ENCODE results near the gene RAD21L1. TPM values are rescaled to one million over a fixed set of nuclear protein-coding genes. Genes with fewer than 3 reads are reported as not detected.

The RAD21L1 gene
- total RNA-seq, 2 donors from 2014 or later: not detected

DNA sequence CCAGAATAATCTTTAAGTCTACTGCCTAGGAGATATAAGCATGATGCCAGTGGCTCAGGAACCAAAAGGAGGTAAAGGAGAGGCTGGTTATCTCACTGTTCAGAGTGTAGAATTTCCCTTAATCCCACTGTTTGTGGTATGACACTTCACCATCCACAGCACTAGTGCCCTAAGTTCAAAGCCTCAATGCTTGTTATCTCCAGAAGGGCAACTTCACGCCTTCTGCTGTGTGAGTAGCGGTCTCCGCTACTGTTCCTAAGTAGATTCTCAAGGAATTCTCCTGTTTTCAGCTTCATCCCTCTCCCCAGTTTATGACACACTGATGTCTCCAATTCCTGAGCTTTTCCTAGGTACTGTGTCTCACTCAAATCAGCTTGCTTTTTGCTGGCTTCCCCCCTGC is 26.6 kb downstream of the RAD21L1 start:
- peaks cover 4% of the 10 kb centered on the region for H3K36me3 Mint-ChIP-seq (ENCODE audit: low read depth)
- H3K27ac Mint-ChIP-seq: no peak overlapping the region
- peaks cover 21% of the 10 kb centered on the region for H3K27me3 Mint-ChIP-seq
- no peak for DNase-seq
- ATAC-seq: no peak
- H3K4me1 Mint-ChIP-seq: peaks cover 2% of the 10 kb centered on the region
- H3K9me3 ChIP-seq (ENCODE audit: control insufficient read depth, low read length, poor library complexity, severe bottlenecking): no peaks in the 10 kb centered on the region
- H3K4me3 Mint-ChIP-seq: no peak overlapping the region

DNA sequence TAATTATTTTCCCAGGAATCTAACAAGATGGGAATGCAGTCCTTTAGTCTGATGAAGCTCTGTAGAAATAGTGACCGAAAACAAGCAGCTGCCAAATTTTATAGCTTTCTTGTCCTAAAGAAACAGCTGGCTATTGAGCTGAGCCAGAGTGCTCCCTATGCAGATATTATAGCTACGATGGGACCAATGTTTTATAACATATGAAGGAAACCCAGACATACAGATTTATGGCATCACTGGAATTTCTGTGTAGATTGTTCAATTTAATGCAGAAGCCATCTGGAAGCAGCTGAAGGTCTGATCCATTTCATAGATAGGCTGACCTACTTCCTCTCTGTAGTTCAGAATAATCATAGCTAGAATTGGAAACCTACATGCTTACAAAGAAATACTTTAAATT is 28.4 kb downstream of the RAD21L1 start:
- no peak overlapping the region for H3K4me3 Mint-ChIP-seq
- ATAC-seq (no peak), DNase-seq (no peak)
- peaks cover 21% of the 10 kb centered on the region for H3K27me3 Mint-ChIP-seq
- no peak overlapping the region for H3K27ac Mint-ChIP-seq
- peaks cover 2% of the 10 kb centered on the region for H3K4me1 Mint-ChIP-seq
- no peaks in the 10 kb centered on the region for H3K9me3 ChIP-seq (ENCODE audit: control insufficient read depth, low read length, poor library complexity, severe bottlenecking)
- peaks cover 4% of the 10 kb centered on the region for H3K36me3 Mint-ChIP-seq (ENCODE audit: low read depth)

DNA sequence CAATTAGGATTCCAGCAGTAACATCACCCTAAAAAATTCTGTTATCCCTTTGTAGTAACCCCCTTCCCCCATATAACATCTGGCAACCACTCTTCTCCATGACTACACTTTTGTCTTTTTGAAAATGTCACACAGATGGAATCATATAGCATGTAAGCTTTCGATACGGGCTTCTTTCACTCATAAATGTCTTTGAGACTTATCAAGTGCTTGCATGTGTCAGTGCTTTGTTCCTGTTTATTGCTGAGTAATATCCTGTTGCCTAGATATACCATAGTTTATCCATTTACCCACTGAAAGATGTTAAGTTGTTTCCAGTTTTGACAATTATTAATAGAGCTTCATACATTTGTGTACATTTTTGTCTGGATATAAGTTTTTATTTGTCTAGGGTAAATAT is 29.8 kb downstream of the RAD21L1 start:
- H3K4me3 Mint-ChIP-seq: no peak overlapping the region
- H3K36me3 Mint-ChIP-seq (ENCODE audit: low read depth): peaks cover 4% of the 10 kb centered on the region
- no peak for DNase-seq
- no peak for ATAC-seq
- no peaks in the 10 kb centered on the region for H3K9me3 ChIP-seq (ENCODE audit: control insufficient read depth, low read length, poor library complexity, severe bottlenecking)
- H3K27me3 Mint-ChIP-seq: peaks cover 21% of the 10 kb centered on the region
- H3K4me1 Mint-ChIP-seq: peaks cover 2% of the 10 kb centered on the region
- H3K27ac Mint-ChIP-seq: no peak overlapping the region

DNA sequence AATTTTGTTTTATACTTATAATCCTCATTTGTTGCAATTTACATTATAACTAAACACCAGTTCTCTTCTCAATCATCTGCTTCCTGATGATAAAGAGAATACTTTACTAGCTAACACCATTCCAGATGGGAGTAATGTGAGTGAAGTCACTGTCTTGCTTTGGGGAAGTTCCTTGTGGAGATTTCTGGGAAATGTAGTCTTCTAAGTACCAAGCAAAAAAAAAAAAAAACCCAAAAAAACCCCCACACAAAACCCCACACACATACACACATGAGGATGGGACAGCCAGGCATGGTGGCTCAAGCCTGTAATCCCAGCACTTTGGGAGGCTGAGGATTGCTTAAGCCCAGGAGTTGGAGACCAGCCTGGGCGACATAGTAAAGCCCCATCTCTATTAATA is 38.0 kb downstream of the RAD21L1 start:
- Mint-ChIP-seq H3K4me1 (peaks cover 27% of the 10 kb centered on the region), H3K27me3 (no peaks in the 10 kb centered on the region), H3K27ac (no peak overlapping the region), H3K36me3 (ENCODE audit: low read depth) (no peaks in the 10 kb centered on the region), H3K4me3 (no peak overlapping the region)
- DNase-seq: no peak
- no peak for ATAC-seq
- H3K9me3 ChIP-seq (ENCODE audit: control insufficient read depth, low read length, poor library complexity, severe bottlenecking): no peaks in the 10 kb centered on the region

DNA sequence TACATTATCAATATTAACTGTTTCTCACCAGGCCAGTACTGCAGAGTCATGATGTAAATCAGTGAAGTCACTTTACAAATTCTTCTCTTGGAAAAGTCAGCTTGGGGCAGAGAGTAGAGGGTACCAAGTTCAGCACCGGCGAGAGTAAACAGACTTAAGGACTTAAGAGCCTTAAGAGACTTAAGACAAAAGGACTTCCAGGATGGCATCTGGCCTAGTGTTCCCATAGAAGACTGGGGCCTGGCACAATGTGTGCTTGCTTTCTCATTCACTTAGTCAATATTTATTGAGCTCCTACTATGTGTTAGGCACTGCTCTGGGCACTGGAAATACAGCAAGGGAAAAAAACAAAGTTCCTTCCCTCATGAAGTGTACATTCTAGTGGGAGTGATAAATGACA is 38.9 kb downstream of the RAD21L1 start:
- Mint-ChIP-seq H3K36me3 (ENCODE audit: low read depth) (no peaks in the 10 kb centered on the region), H3K27ac (peak overlapping the region; percentile 94), H3K4me3 (peak overlapping the region; percentile 83), H3K27me3 (no peaks in the 10 kb centered on the region), H3K4me1 (peaks cover 27% of the 10 kb centered on the region)
- DNase-seq (no peak), ATAC-seq (no peak)
- H3K9me3 ChIP-seq (ENCODE audit: control insufficient read depth, low read length, poor library complexity, severe bottlenecking): no peaks in the 10 kb centered on the region

DNA sequence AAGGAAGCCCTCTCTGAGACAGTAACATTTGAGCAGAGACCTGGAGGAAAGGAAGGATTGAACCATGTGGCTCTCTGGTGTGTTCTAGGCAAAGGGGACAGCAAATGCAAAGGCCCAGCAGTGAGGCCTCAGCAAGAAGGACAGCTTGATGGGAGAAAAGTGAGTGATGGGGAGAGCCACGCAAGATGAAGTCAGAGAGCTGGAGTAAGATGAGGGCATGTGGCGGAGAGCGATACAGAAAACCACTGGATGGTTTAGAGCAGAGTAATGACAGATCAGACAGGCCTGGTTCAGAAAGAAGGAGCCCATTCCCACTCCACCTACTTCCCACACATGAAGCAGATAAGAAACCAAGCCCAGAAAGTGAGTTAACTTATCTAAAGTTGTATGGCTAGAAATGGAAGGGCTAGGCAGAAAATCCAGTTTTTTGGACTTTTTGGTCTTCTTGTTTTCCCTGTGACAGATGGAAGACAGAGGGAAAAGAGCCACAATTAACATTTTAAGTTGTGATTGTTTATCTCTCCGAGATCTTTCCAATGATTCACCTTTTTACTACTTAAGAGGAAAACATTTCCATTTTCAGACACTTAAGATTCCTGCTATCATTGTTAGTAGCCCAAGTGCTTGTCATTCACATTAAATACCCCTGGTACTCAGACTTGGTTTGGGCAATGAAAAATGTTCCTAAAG is 39.5 kb downstream of the RAD21L1 start:
- ATAC-seq (no peak), DNase-seq (no peak)
- no peaks in the 10 kb centered on the region for H3K27me3 Mint-ChIP-seq
- H3K9me3 ChIP-seq (ENCODE audit: control insufficient read depth, low read length, poor library complexity, severe bottlenecking): no peaks in the 10 kb centered on the region
- H3K36me3 Mint-ChIP-seq (ENCODE audit: low read depth): no peaks in the 10 kb centered on the region
- peak overlapping the region; percentile 94 for H3K27ac Mint-ChIP-seq
- peak overlapping the region; percentile 95 for H3K4me3 Mint-ChIP-seq
- H3K4me1 Mint-ChIP-seq: peaks cover 27% of the 10 kb centered on the region

DNA sequence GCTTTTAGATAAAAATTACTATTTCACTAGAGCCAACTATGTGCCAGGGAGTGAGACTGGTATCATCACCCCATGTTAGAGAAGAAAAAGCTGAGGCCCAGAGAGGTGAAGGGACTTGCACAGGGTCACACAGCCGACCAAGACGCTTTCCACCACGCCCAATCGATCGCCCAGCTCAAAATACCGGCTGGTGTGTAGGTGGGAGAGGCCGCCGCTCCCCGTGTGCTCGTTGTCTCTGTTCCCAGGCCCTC is 40.0 kb downstream of the RAD21L1 start:
- Mint-ChIP-seq H3K27me3 (no peaks in the 10 kb centered on the region), H3K36me3 (ENCODE audit: low read depth) (no peaks in the 10 kb centered on the region), H3K4me3 (peak overlapping the region; percentile 95), H3K27ac (peak overlapping the region; percentile 94), H3K4me1 (peaks cover 27% of the 10 kb centered on the region)
- ATAC-seq (no peak), DNase-seq (no peak)
- no peaks in the 10 kb centered on the region for H3K9me3 ChIP-seq (ENCODE audit: control insufficient read depth, low read length, poor library complexity, severe bottlenecking)

DNA sequence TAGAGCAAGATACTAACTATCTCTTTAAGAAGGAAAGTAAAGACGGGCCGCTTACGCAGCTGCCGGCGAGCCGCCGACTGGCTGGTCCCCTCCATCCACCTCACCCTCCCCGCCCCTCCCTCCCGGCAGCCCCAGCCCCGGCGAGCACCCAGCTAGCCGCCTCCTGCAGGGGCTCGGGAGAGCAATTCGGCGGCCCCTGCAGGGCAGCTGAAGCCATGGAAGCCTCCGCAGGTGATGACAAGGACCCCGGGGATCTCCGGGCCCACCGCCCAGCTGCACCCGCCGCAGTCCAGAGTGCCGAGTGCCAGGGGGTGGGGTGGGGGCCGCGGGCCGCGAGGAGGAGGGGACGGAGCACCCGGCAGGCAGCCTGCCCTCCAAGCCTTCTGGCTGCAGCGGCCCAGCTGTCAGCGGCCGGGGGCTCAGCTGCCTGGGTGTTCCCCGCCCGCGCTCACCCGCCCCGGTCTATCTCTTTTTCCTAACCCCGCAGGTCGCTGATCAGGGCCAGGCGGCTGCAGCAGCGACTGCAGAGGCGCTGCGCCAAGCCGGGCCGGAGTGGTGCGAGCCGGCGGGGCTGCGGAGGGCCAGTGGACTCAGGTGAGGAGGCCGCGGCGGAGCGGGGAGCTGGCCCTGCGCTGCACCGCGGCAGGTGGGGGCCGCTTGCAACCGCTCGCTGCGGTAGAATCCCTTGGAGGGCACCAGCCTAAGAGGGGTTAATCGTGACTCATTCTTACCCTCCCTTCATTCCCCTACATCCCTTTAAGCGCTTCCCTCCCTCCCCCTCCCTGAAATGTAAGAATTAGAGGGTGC is 40.5 kb downstream of the RAD21L1 start, which contains the start of gene SNPH:
SNPH (plus strand) TSS at position 128 of the 807 bp plus-strand sequence. CDS start 29,946 bp downstream, outside the sequence.
- peak; percentile 91 for ATAC-seq
- H3K4me3 Mint-ChIP-seq: peak within 1 kb of the TSS; percentile 95
- H3K27me3 Mint-ChIP-seq: no peaks in the 10 kb centered on the region

DNA sequence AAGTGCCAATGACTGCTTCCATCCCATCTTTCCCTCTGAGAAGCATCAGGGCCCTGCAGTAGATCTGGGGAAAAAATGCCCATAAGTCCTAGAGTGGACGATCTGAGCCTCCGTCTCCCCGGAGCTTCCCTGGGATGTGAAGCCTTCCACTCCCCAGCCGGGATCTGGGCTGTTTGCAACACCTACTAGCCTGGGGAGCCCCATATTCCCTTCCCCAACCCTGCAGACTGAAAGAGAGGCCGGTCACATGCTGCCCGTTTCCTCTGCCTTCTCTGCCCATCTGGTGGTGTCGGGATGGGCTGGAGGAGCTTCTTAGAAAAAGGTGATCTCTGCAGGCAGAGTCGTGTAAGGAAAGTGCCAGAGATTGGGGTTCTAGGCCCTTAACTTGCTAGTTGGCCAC is 41.3 kb downstream of the RAD21L1 start:
- Mint-ChIP-seq H3K4me3 (peak overlapping the region; percentile 75), H3K4me1 (peaks cover 29% of the 10 kb centered on the region), H3K27ac (peak overlapping the region; percentile 32), H3K27me3 (no peaks in the 10 kb centered on the region), H3K36me3 (ENCODE audit: low read depth) (no peaks in the 10 kb centered on the region)
- no peaks in the 10 kb centered on the region for H3K9me3 ChIP-seq (ENCODE audit: control insufficient read depth, low read length, poor library complexity, severe bottlenecking)
- DNase-seq (no peak), ATAC-seq (no peak)

More for the DNA sequence above, 40.5 kb downstream of the RAD21L1 start, which contains the start of gene SNPH:
- H3K27ac Mint-ChIP-seq: peak within 1 kb of the TSS; percentile 94
- no peaks in the 10 kb centered on the region for H3K36me3 Mint-ChIP-seq (ENCODE audit: low read depth)
- DNase-seq: peak; percentile 42 to 68 (median 60)
- no peaks in the 10 kb centered on the region for H3K9me3 ChIP-seq (ENCODE audit: control insufficient read depth, low read length, poor library complexity, severe bottlenecking)
- H3K4me1 Mint-ChIP-seq: peaks cover 29% of the 10 kb centered on the region

DNA sequence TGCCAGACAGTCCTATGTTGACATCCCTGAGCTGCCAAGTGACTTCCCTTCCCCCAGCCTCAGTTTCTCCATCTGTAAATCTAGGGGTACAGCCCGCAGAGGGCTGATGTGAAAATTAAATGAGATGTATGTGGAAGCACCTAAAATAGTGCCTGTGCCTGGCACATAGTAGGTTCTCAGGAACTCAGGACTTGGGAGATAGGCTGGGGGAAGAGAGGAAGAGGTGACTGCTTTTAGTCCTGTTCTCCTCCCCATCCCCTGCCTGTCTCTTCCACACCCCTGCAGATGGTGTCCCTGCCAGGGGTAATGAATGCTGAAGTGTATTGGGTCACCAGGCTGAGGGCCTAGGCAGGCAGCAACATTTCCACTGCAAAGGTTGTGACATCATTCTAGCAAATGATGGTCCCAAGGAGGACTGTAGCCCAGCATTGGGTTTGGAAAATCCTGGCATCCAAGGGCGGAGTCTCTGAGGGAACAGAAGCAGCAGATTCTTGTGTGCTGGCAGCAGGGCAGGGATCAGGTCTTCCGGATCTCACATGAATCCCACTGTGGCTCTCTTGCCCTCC is 42.0 kb downstream of the RAD21L1 start:
- ATAC-seq (no peak), DNase-seq (no peak)
- no peaks in the 10 kb centered on the region for H3K9me3 ChIP-seq (ENCODE audit: control insufficient read depth, low read length, poor library complexity, severe bottlenecking)
- Mint-ChIP-seq H3K27me3 (no peaks in the 10 kb centered on the region), H3K4me3 (peak overlapping the region; percentile 75), H3K27ac (no peak overlapping the region), H3K4me1 (peaks cover 29% of the 10 kb centered on the region), H3K36me3 (ENCODE audit: low read depth) (no peaks in the 10 kb centered on the region)

DNA sequence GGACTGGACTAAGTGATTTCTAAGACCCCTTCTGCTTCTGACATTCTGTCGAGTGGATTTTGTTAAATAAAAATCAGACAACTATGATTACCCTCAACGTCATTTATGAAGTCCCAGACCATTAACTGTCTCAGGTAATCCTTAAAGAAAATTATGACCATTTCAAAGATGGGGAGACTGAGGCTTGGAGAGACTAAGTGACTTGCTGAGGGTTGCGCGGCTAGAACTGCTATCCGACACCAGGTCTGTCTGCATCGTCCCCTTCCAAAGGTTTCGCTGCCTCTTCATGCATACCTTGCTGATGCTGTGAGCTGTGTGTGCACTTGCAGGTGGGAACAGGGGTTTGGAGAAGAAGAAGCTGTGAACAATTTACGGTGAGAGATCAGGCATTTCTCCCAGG is 43.4 kb downstream of the RAD21L1 start:
- H3K9me3 ChIP-seq (ENCODE audit: control insufficient read depth, low read length, poor library complexity, severe bottlenecking): no peaks in the 10 kb centered on the region
- ATAC-seq (no peak), DNase-seq (no peak)
- peak overlapping the region; percentile 66 for H3K27ac Mint-ChIP-seq
- no peaks in the 10 kb centered on the region for H3K27me3 Mint-ChIP-seq
- no peak overlapping the region for H3K4me3 Mint-ChIP-seq
- H3K36me3 Mint-ChIP-seq (ENCODE audit: low read depth): no peaks in the 10 kb centered on the region
- peaks cover 33% of the 10 kb centered on the region for H3K4me1 Mint-ChIP-seq

DNA sequence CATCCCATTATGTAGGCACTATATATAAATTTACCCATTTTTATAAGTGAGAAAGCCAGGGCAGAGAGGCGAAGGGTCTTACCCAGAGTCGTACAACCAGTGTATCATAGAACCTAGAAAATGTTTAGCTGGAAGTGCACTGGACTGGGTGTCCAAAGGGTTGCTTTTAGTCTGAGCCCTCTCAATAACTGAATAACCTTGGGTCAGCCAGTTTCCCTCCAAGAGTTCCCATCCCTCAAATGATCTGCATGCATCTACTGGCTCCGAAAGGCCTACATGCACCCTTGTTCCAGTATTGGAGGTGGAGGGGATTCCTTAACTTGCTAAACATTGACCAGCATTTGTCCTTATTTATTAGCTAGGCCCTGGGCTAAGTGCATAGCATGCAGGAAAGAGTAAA is 44.0 kb downstream of the RAD21L1 start:
- Mint-ChIP-seq H3K27ac (no peak overlapping the region), H3K4me3 (no peak overlapping the region), H3K27me3 (no peaks in the 10 kb centered on the region), H3K36me3 (ENCODE audit: low read depth) (no peaks in the 10 kb centered on the region), H3K4me1 (peaks cover 33% of the 10 kb centered on the region)
- ATAC-seq: no peak
- no peaks in the 10 kb centered on the region for H3K9me3 ChIP-seq (ENCODE audit: control insufficient read depth, low read length, poor library complexity, severe bottlenecking)
- DNase-seq: no peak

DNA sequence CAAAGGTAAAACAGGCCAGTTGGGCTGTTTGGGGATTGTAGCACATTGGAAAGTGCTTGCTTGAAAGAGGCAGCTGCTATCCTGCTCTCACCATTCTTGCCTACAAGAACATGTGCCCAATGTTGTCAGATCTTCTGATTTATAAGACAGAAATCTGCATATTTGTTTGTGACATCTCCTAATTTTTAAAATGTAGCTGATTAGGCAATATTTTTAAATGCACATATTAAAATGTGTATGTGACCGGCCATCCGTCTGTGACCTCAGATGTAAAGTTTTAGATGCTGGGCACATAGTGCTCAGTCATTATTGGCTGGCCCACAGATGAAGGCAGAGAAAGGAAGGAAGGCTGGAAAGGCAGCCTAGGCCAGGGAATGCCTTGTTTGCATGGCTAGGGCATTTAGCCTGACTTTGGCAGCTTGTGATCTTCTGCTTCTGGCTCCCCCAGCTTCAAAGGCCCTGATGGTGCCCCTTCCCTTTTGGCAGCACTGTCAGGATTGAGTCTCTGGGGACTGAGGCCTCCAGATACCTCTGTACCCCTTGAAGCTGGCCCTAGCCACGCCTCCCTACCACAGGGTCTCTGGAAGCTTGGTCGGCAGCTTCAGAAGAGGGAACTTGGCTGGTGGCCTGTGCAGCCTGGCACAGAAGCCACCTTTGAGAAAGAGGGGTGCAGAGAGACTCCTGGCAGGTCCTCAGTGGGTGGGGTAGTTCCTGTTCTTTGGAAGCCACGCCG is 46.7 kb downstream of the RAD21L1 start:
- no peak for DNase-seq
- H3K9me3 ChIP-seq (ENCODE audit: control insufficient read depth, low read length, poor library complexity, severe bottlenecking): no peaks in the 10 kb centered on the region
- Mint-ChIP-seq H3K4me1 (peaks cover 24% of the 10 kb centered on the region), H3K27ac (no peak overlapping the region), H3K36me3 (ENCODE audit: low read depth) (no peaks in the 10 kb centered on the region), H3K4me3 (no peak overlapping the region), H3K27me3 (no peaks in the 10 kb centered on the region)
- no peak for ATAC-seq

Data from T-helper 17 cell (primary cell).